Retinal pigment epithelial cell (primary cell): Measurements from ENCODE around the gene PSMD12.
A peak's percentile ranks its signal among the peaks of the same experiment; 100 is the strongest.

Experiments used
- DNase-seq: peaks from one replicate; pipeline ENCODE4 v3.0.0-alpha.2; 2010; ENCODE audit warnings: low read depth
- H3K4me3 ChIP-seq: 2 replicates; pipeline ENCODE4 v1.5.1; 2011; ENCODE audit warnings: mild to moderate bottlenecking, low read length, control low read depth, moderate library complexity
- CTCF ChIP-seq: conservative IDR thresholded peaks from 2 replicates; pipeline ENCODE4 v1.5.1; 2011; ENCODE audit warnings: low read depth, low read length, control low read depth, inconsistent platforms

Gene PSMD12

DNA sequence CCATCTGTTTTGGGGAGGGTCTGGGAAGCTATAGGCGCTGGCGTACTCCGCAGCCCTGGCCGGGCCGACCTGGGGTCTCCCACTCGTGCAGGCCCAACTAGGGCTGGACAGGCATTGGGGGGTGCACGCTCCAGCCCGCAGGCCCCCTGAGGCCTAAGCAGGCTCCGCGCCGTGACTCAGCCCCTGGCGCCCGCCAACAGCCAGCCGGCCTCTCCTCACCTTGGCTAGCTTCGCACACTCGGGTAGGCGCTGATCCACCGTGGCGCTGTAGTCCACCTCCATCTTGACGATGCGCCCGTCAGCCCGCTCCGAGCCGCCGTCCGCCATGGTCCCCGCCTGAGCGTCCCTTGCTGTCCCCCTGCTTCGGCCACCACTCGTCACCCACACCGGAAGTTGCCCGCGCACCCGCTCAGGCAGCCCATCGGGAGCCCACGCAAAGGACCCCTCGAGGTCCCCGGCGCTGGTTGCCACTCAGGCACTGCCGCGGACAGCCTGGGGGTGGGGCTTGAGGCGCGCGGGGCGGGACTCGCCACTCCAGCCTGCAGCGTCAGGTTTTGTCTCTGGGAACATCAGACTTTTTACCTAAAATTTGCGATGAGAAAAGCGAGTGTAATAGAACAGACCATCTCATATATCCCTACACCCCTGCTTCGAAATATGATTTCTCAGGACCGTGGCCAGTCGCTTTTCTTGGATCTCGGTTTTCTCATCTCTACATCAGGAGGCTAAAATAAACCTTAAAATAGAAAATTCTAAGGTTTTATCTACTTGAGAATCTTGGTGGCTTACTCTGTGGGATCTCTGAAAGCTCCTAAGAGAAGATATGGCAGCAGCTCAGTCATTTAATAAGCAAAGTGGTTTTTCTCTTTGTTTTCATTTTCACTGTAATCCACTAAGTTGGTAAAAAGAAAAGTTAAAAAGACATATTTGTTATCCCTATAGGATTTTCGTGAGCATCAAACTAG is at the start of gene PSMD12:
Gene PSMD12, minus strand, starts transcription at position 385 of the 965 bp plus-strand sequence. Its CDS starts 58 bp downstream, at position 327.
- no peak for TF ChIP-seq CTCF
- DNase-seq, result no peak
- peak within 1 kb of the TSS; percentile 99 for H3K4me3 ChIP-seq

- H3K4me3 ChIP-seq, result no peak overlapping the region
- no peak for TF ChIP-seq CTCF
- no peak for DNase-seq
These were observed 48.9 kb upstream of the PSMD12 start for GRCh38 chr17:67415291-67415690.

DNA sequence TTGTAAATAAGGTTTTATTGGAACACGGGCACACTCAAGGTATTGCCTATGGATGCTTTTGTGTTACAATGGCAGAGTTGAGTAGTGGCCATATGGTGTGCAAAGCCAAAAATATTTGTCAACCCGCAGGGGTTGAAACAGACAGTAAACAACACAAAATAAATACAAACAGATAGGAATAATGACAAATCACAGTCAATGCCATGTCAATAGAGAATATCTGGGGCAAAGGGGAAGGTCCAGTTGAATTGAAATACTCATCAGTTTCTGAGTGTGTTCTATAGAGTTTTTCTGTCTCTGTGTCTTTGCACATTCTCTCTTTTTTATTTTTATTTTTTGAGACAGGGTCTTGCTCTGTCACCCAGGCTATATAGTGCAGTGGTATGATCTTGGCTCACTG is 48.2 kb upstream of the PSMD12 start:
- H3K4me3 ChIP-seq, result no peak overlapping the region
- no peak for TF ChIP-seq CTCF
- no peak for DNase-seq

GRCh38 chr17:67414130-67414529 is 47.8 kb upstream of the PSMD12 start:
- TF ChIP-seq CTCF, result no peak
- no peak overlapping the region for H3K4me3 ChIP-seq
- no peak for DNase-seq

- DNase-seq, result no peak
- no peak overlapping the region for H3K4me3 ChIP-seq
- TF ChIP-seq CTCF, result no peak
These were observed 47.0 kb upstream of the PSMD12 start for GRCh38 chr17:67413388-67413787.

DNA sequence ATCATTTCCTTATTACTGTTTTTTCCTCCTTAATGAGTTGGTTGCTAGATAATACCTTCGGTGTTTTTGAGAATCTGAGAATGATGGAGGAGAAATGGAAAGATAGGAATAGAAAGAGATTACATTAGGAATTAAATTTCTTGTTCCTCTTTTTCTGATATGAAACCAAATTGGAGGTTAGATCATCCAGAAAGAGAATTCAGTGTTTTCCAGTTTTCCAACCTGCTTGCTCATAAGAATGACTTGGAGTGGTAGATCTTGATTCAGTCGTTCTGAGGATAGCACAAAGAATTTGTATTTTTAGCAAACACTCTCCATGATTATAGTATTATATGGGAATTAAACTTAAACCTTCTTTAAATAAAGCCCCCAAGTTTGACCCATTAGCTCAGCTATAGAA is 46.6 kb upstream of the PSMD12 start:
- H3K4me3 ChIP-seq, result no peak overlapping the region
- no peak for DNase-seq
- no peak for TF ChIP-seq CTCF

DNA sequence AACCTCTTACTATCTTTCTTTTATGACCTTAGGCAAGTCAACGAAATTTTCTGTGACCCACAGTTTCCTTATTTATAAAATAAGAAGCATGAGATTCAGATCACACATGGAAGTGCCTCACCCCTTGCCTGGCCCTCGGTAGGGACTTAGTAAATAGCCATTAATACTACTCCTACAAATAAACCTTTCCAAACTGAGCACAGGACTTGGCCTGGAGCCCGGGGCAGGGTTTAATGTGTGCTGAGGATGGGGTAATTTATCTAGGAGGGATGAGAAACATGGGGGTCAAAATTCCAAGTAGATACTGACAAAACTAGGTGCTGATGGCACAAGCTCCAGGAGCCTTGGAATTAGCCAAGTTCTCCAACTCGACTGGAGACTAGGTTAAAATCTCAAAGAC is 45.7 kb upstream of the PSMD12 start:
- TF ChIP-seq CTCF, result no peak
- DNase-seq, result no peak
- H3K4me3 ChIP-seq, result no peak overlapping the region
